SK-N-MC (cell line): ENCODE data around the gene CPXM2.

ENCODE experiments used
- EZH2 ChIP-seq: fragments of 200-600 bp; sonication (generic); IDR thresholded peaks from one replicate; pipeline ENCODE4 v1.6.1; 2017; ENCODE audit warnings: antibody characterized with exemption
- FOXP2 ChIP-seq: optimal IDR thresholded peaks from 2 replicates; pipeline ENCODE3; 2011; ENCODE audit warnings: mild to moderate bottlenecking, moderate library complexity; ENCODE audit not compliant: insufficient read depth; ENCODE audit errors: extremely low read length, control extremely low read depth
- POLR2AphosphoS5 ChIP-seq: IDR thresholded peaks from 2 replicates; pipeline ENCODE4 v1.6.1; 2012; ENCODE audit warnings: mild to moderate bottlenecking, low read depth, low read length, borderline replicate concordance

- TF ChIP-seq EZH2 (no peak), POLR2AphosphoS5 (no peak), FOXP2 (no peak)
These were observed 93.8 kb downstream of the CPXM2 start for GRCh38 chr10:123797813-123798212.
